Measurements from ENCODE around the gene NEU1.

DNA sequence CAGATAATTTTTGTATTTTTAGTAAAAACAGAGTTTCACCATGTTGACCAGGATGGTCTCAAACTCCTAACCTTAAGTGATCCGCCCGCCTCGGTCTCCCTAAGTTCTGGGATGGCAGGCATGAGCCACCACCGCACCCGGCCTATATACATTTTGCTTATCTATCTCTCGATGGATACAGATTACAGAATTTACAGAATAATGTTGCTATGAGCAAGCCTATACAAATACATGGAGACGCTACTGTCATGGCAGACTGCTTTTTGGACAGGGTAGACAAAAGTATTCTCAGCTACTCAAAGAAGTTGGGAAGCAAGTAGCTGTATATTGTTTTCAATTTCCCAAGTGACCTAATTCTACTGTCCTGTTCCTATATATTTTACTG lies 49.2 kb downstream of the NEU1 start:
- TF ChIP-seq, protein P1, sequence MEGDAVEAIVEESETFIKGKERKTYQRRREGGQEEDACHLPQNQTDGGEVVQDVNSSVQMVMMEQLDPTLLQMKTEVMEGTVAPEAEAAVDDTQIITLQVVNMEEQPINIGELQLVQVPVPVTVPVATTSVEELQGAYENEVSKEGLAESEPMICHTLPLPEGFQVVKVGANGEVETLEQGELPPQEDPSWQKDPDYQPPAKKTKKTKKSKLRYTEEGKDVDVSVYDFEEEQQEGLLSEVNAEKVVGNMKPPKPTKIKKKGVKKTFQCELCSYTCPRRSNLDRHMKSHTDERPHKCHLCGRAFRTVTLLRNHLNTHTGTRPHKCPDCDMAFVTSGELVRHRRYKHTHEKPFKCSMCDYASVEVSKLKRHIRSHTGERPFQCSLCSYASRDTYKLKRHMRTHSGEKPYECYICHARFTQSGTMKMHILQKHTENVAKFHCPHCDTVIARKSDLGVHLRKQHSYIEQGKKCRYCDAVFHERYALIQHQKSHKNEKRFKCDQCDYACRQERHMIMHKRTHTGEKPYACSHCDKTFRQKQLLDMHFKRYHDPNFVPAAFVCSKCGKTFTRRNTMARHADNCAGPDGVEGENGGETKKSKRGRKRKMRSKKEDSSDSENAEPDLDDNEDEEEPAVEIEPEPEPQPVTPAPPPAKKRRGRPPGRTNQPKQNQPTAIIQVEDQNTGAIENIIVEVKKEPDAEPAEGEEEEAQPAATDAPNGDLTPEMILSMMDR (IDR thresholded peaks at IDR 0.05), result no peak
- TF ChIP-seq NFE2L2 (conservative IDR thresholded peaks at IDR 0.05; ENCODE audit: low read length) (no peak), RAD21 (conservative IDR thresholded peaks at IDR 0.05 in 1 of 2, IDR thresholded peaks at IDR 0.05 in 1 of 2) (no peak), POLR2A (IDR thresholded peaks at IDR 0.05; ENCODE audit: low read length) (no peak), TP53 (CRISPR knock-in tag; IDR thresholded peaks at IDR 0.05) (no peak), CHD2 (IDR thresholded peaks at IDR 0.05; ENCODE audit: low read length, partially characterized antibody) (no peak)
- TF ChIP-seq, protein P2, sequence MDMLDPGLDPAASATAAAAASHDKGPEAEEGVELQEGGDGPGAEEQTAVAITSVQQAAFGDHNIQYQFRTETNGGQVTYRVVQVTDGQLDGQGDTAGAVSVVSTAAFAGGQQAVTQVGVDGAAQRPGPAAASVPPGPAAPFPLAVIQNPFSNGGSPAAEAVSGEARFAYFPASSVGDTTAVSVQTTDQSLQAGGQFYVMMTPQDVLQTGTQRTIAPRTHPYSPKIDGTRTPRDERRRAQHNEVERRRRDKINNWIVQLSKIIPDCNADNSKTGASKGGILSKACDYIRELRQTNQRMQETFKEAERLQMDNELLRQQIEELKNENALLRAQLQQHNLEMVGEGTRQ (IDR thresholded peaks at IDR 0.05), result no peak

Data from A549 (cell line).